Measurements from ENCODE around the gene EEA1. TPM values are rescaled to one million over a fixed set of nuclear protein-coding genes. Genes with fewer than 3 reads are reported as not detected.

EEA1 gene
- total RNA-seq, 1 experiment from 2014 or later: 68.9 TPM

DNA sequence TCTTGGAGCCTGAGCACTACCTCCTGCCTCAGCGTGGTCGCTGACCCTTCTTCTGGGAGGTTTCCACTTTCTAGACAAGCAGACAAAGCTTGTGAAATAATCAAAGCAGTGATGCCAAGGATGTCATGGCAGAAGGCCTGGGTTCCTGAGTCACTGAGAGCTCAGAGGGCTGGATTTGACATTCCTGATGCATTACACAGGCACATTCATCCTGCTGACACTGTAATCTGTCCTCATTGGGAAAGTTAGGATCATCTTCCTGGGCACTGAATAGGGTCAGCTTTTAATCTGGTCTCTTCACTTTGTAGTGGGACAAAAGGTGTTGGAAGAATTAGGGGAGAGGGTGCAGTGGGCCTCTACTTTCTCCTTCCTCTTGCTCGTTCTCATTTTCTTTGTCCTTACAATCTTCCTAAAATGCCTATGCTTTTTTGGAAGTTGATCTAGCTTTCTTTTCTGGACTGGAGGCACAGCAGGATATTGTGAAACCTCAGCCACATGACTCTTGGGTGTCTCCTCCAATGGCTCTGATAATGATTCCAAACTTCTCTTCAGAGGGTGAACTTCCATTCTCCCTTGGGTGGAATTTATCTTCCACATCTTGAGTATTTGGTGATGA lies 29.6 kb downstream of the EEA1 start:
- Histone ChIP-seq H3K27me3 (replicated peaks; ENCODE audit: control insufficient read depth, insufficient read depth, low read length) (no peaks in the 10 kb centered on the region), H3K4me1 (peaks cover 18% of the 10 kb centered on the region), H3K9me3 (no peaks in the 10 kb centered on the region), H3K4me3 (ENCODE audit: low read depth, low read length) (no peak overlapping the region), H3K36me3 (ENCODE audit: control insufficient read depth, insufficient read depth, low read length) (no peaks in the 10 kb centered on the region; the same call in 1 of the 2 replicates)
- POLR2A ChIA-PET: no interaction called here
- Mint-ChIP-seq H3K4me1 (ENCODE audit: low read depth, unreplicated experiment) (peaks cover 15% of the 10 kb centered on the region), H3K27ac (ENCODE audit: unreplicated experiment) (no peak overlapping the region), H3K4me3 (ENCODE audit: unreplicated experiment) (no peak overlapping the region), H3K36me3 (ENCODE audit: insufficient read depth, unreplicated experiment) (peaks cover 41% of the 10 kb centered on the region), H3K27me3 (ENCODE audit: insufficient read depth, unreplicated experiment) (no peaks in the 10 kb centered on the region), H3K9me3 (ENCODE audit: unreplicated experiment) (no peaks in the 10 kb centered on the region)
- DNase-seq: peak in 1 of 2 experiments; percentile 30
- BruUV-seq (replicated peaks): no TSS peak
- TF ChIP-seq, protein P1, sequence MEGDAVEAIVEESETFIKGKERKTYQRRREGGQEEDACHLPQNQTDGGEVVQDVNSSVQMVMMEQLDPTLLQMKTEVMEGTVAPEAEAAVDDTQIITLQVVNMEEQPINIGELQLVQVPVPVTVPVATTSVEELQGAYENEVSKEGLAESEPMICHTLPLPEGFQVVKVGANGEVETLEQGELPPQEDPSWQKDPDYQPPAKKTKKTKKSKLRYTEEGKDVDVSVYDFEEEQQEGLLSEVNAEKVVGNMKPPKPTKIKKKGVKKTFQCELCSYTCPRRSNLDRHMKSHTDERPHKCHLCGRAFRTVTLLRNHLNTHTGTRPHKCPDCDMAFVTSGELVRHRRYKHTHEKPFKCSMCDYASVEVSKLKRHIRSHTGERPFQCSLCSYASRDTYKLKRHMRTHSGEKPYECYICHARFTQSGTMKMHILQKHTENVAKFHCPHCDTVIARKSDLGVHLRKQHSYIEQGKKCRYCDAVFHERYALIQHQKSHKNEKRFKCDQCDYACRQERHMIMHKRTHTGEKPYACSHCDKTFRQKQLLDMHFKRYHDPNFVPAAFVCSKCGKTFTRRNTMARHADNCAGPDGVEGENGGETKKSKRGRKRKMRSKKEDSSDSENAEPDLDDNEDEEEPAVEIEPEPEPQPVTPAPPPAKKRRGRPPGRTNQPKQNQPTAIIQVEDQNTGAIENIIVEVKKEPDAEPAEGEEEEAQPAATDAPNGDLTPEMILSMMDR (IDR thresholded peaks at IDR 0.05; ENCODE audit: insufficient read depth in 1 of 2, low read depth in 1 of 2, low read length in 1 of 2, severe bottlenecking in 1 of 2, unreplicated experiment in 1 of 2): no peak
- intact Hi-C loops (cut with micrococcal nuclease; ENCODE audit: unreplicated experiment): no loop called here
- CTCF ChIA-PET: no interaction called here

DNA sequence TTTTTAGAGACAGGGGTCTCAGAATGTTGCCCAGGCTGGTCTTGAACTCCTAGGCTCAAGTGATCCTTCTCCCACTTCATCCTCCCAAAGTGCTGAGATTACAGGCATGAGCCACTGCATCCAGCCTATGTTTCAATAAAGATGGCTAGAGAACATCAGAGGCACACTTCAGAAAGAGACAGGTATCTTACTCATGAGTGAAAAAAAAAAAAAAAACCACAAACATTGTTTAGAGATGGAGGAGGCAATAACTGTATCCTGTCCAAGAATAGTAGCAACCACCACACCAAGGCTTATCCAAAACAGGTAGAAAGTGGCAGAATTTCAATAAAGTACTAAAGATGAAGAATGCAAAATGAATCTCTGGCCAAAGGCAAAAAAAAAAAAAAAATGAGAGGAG lies 30.3 kb downstream of the EEA1 start:
- ChIA-PET CTCF (interaction anchor here (0.6 kb wide), 1 partner anchor 68 kb away, joined by 4 read pairs; no protein-coding TSS in a partner anchor), POLR2A (no interaction called here)
- intact Hi-C loops (cut with micrococcal nuclease; ENCODE audit: unreplicated experiment): no loop called here
- H3K27ac Mint-ChIP-seq (ENCODE audit: unreplicated experiment): peak overlapping the region; percentile 44
- peaks cover 40% of the 10 kb centered on the region for H3K36me3 Mint-ChIP-seq (ENCODE audit: insufficient read depth, unreplicated experiment)
- DNase-seq: no peak
- no peak overlapping the region for H3K4me3 ChIP-seq (ENCODE audit: low read depth, low read length)
- H3K36me3 ChIP-seq (ENCODE audit: control insufficient read depth, insufficient read depth, low read length): no peaks in the 10 kb centered on the region; the same call in 1 of the 2 replicates
- BruUV-seq (replicated peaks): no TSS peak
- no peaks in the 10 kb centered on the region for H3K27me3 Mint-ChIP-seq (ENCODE audit: insufficient read depth, unreplicated experiment)
- TF ChIP-seq, protein P1 (IDR thresholded peaks at IDR 0.05; ENCODE audit: insufficient read depth in 1 of 2, low read depth in 1 of 2, low read length in 1 of 2, severe bottlenecking in 1 of 2, unreplicated experiment in 1 of 2): no peak
- no peak overlapping the region for H3K4me3 Mint-ChIP-seq (ENCODE audit: unreplicated experiment)
- no peaks in the 10 kb centered on the region for H3K9me3 Mint-ChIP-seq (ENCODE audit: unreplicated experiment)
- H3K9me3 ChIP-seq: no peaks in the 10 kb centered on the region
- H3K4me1 Mint-ChIP-seq (ENCODE audit: low read depth, unreplicated experiment): peaks cover 15% of the 10 kb centered on the region
- H3K4me1 ChIP-seq: peaks cover 18% of the 10 kb centered on the region
- H3K27me3 ChIP-seq (replicated peaks; ENCODE audit: control insufficient read depth, insufficient read depth, low read length): no peaks in the 10 kb centered on the region

DNA sequence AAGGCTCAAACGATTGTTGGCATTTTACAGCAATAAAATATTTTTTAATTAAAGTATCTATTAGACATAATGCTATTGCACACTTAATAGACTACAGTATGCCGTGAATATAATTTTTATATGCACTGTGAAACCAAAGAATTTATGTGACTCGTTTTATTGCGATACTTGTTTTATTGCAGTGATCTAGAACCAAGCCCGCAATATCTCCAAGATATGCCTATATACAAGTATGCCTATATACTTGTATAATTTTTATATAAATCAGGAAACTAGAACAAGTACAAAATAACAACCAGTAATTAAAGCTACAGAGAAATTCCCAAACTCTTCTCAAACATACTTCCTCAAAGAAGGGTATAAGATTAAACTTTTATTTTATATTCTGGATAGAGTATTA lies 31.3 kb downstream of the EEA1 start:
- no TSS peak for BruUV-seq (replicated peaks)
- Mint-ChIP-seq H3K4me1 (ENCODE audit: low read depth, unreplicated experiment) (peaks cover 15% of the 10 kb centered on the region), H3K36me3 (ENCODE audit: insufficient read depth, unreplicated experiment) (peaks cover 40% of the 10 kb centered on the region), H3K9me3 (ENCODE audit: unreplicated experiment) (no peaks in the 10 kb centered on the region), H3K27ac (ENCODE audit: unreplicated experiment) (no peak overlapping the region), H3K4me3 (ENCODE audit: unreplicated experiment) (no peak overlapping the region), H3K27me3 (ENCODE audit: insufficient read depth, unreplicated experiment) (no peaks in the 10 kb centered on the region)
- H3K4me3 ChIP-seq (ENCODE audit: low read depth, low read length): no peak overlapping the region
- no peaks in the 10 kb centered on the region for H3K27me3 ChIP-seq (replicated peaks; ENCODE audit: control insufficient read depth, insufficient read depth, low read length)
- POLR2A ChIA-PET: no interaction called here
- CTCF ChIA-PET: interaction anchor here (0.6 kb wide), 1 partner anchor 67 kb away, joined by 4 read pairs; no protein-coding TSS in a partner anchor
- intact Hi-C loops (cut with micrococcal nuclease; ENCODE audit: unreplicated experiment): no loop called here
- no peak for DNase-seq
- H3K36me3 ChIP-seq (ENCODE audit: control insufficient read depth, insufficient read depth, low read length): no peaks in the 10 kb centered on the region; the same call in 1 of the 2 replicates
- TF ChIP-seq, protein P1 (IDR thresholded peaks at IDR 0.05; ENCODE audit: insufficient read depth in 1 of 2, low read depth in 1 of 2, low read length in 1 of 2, severe bottlenecking in 1 of 2, unreplicated experiment in 1 of 2): no peak
- no peaks in the 10 kb centered on the region for H3K9me3 ChIP-seq
- peaks cover 18% of the 10 kb centered on the region for H3K4me1 ChIP-seq
